ENCODE measurements around the gene ZNF827. TPM values are rescaled to one million over a fixed set of nuclear protein-coding genes. Genes with fewer than 3 reads are reported as not detected.

Gene ZNF827
- 2.8 and 8.2 TPM in 2 replicates for total RNA-seq

GRCh38 chr4:145938618-145939440, at the start of gene ZNF827:
Gene ZNF827, minus strand, starts transcription at chr4:145938823. Its CDS starts 416 bp downstream, at chr4:145938407.

Other genes with a start within 250 kb of the ZNF827 start
- 16.1 and 34.1 TPM in 2 replicates for gene LSM6, start 236.9 kb upstream of the ZNF827 start, total RNA-seq